HG03039 (cell line): ENCODE results near the gene MAPK1IP1L.
"Not testable (repeated sequence)": the region's sequence is repeated elsewhere in the genome, so short reads cannot be mapped to it uniquely, and the experiment has no call there.

Source experiments
- ATAC-seq: cut with Tn5 transposase; IDR thresholded peaks from one replicate; pipeline ENCODE4 v1.9.1; 2021; ENCODE audit warnings: mild to moderate bottlenecking, moderate library complexity; ENCODE audit not compliant: unreplicated experiment

Gene MAPK1IP1L

DNA sequence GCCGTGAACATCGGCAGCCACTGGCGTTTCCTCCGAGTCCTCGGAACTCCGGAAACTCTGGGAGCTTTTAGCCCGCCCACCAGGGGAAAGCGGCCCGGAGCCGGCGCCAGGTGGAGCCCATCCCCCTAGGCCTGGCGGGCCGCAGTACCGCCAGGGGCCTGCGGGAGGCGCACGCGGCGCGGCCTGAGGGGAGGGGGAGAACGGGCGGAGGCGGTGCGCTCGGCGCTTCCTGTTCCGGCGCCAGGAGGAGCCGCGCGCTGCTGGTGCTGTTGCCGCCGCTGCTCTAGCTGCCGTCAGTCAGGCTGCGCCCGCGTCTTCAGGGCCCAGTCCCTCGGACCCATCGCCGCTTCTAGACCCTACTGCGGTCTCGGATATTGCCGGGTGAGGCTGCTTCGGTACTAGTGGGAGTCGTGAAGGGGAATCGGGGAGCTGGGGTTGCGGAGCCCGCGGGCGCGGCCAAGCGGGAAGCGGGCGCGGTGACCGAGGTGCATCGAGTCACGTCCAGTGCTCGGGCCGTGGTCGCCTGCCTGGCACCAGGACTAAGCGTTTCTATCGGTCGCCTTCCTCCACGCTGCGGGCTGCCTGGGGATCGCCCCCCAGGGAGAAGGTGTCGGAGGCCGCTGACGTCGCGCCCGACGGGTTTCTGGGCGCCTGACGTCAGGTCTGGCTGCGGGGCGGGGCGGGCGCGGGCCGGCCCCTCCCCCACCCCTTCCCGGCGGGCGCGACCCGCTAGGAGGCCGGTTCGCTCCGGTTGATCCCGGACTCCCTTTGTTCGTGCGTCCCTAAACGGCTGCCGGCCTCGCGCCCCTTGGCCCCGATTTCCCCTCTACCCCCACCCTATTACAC is at the start of gene MAPK1IP1L:
MAPK1IP1L (plus strand) TSS at position 225 of the 846 bp plus-strand sequence. CDS start 10,037 bp downstream, outside the sequence.
- ATAC-seq, result peak; percentile 80

DNA sequence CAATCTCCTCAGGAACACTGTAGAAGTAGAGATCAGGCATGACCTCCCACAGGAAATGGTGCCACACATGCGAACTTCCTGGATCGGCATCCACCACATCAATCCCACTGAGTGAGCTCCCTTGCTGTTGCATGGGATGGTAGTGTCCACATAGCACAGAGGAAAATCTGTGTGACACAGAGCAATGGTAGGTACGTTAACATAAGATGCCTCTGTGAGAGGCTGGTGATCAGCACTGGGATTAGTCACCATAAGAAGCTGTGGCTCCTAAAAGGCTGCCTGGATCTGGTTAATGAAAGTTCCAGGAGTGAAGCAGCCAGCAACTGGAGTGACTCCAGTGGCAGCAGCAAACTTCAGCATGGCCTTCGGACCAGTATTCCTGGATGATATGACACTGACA is 46.4 kb upstream of the MAPK1IP1L start:
- no peak for ATAC-seq

GRCh38 chr14:55015006-55015405 is 36.4 kb upstream of the MAPK1IP1L start:
- ATAC-seq, result no peak

DNA sequence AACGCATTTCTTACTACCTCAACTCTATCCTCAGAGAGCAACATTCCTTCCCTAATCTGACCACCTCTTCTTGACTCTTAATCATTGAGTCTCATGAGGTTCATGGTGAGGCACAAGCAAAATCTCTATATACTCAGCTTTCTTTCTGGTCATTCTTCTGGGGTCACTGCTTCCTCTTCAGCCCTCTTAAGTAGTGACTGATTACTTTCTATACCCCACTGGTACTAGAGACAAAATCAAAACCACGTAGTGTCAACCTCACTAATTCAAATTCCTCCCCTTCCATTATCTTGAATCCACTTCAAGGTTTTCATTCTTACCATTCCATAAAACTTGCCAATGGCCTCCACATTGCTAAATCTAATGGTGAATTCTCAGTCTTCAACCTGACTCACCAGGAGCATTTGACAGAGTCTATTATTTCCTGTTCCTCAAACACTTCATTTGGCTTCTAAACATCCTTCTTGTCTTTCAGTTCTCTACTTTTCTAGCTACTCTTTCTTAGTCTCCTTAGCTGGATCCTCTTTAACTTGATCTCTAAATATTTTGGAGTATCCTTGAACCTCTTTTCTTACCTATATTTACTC is 31.4 kb upstream of the MAPK1IP1L start:
- ATAC-seq, result no peak

GRCh38 chr14:55024365-55024764 is 27.1 kb upstream of the MAPK1IP1L start:
- not testable (repeated sequence) for ATAC-seq

- no peak for ATAC-seq
These were observed 25.5 kb upstream of the MAPK1IP1L start for GRCh38 chr14:55025948-55026347.

DNA sequence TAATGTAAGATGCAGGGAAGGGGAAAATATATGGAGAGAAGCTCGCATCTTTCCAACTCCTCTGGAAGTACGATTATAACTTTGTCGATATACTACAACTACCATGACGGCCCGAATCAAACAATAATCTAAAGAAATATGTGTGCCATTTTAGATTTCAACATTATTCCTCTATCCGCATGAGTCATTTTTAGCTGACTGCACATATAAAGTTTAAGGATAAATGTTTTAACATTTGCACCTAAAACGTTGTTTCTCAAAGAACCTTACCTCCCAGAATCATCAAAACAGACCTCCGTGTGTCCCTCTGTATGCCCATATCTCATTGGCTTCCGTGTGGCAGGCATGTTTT is 25.0 kb upstream of the MAPK1IP1L start:
- no peak for ATAC-seq

DNA sequence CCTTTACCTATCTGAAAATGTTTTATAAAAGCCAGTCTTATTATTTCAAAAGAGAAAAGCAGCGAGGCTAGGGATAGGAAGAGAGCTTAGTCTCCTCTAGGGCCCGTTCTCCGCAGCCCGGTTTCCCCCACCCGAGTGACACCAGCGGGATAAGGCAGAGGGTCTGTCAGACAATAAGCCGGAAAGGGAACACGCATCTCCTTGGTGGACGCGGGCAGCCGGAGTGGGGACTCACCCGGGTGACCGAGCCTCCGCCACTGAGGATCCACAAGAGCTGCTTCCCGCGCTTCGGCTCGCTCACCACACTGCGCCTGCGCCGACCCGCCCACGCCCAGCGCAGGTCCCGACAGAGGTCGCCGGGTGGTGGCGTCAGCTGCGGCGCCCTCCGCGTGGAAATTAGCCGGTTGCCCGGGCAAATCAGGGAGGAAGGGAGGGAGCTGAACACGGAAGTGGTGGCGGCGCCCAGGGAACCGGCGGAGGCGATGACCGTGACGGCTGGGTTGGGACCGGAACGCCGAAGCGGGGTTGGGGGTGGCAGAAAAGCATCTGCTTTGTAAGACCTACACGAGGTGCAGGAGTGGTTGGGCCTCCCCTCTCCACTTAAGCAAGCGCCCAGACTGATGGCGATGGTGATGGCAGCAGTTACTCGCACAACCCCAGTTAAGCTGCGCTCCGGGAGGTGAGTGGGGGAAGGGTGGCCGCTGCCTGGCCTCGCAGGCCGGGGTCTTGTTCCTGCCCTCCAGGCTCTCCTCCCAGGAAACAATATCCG is 24.5 kb upstream of the MAPK1IP1L start, which contains the start of the genes SOCS4 and WDHD1:
SOCS4 (plus strand) TSS at position 444 of the 769 bp plus-strand sequence. CDS start 15,806 bp downstream, outside the sequence.
WDHD1 (minus strand) TSS at position 307 of the 769 bp plus-strand sequence. CDS start 312 bp downstream, outside the sequence.
- peak; percentile 87 for ATAC-seq

GRCh38 chr14:55028066-55028465 is 23.4 kb upstream of the MAPK1IP1L start:
- no peak for ATAC-seq

GRCh38 chr14:55028476-55028875 is 23.0 kb upstream of the MAPK1IP1L start:
- no peak for ATAC-seq

DNA sequence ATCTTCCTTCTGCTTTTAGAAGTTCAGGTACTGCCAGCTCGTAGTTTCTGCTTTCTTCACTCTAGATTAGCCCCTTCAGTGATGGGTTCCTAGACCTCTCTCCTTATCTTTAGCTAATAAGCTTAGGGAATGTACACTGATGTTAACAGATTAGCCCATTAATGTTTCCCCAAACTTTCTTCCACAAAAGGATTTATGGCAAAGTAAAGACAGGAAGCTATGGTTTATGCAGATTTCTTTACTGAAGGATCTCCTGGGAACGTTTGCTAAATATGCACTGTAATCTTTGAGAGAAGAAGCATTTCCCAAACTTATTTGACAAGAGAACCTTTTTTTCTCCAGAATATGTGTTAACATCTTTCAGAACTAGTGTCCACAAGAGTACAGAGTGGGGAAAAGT is 20.3 kb upstream of the MAPK1IP1L start:
- no peak for ATAC-seq

DNA sequence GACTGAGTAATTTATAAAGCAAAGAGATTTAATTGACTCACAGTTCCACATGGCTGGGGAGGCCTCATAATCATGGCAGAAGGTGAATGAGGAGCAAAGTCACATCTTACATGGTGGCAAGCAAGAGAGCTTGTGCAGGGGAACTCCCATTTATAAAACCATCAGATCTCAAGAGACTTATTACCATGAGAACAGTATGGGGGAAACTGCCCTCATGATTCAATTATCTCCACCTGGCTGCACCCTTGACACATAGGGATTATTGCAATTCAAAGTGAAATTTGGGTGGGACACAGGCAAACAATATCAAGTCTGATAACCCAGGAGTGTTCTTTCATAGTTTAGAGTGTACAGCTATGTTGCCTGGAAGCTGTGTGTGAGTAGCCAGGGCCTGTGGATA is 13.5 kb upstream of the MAPK1IP1L start:
- ATAC-seq, result not testable (repeated sequence)

- no peak for ATAC-seq
These were observed 12.7 kb upstream of the MAPK1IP1L start for GRCh38 chr14:55038708-55039107.

- ATAC-seq, result no peak
These were observed 7.9 kb upstream of the MAPK1IP1L start for GRCh38 chr14:55043528-55043927.

GRCh38 chr14:55045087-55045486 is 6.4 kb upstream of the MAPK1IP1L start:
- no peak for ATAC-seq

DNA sequence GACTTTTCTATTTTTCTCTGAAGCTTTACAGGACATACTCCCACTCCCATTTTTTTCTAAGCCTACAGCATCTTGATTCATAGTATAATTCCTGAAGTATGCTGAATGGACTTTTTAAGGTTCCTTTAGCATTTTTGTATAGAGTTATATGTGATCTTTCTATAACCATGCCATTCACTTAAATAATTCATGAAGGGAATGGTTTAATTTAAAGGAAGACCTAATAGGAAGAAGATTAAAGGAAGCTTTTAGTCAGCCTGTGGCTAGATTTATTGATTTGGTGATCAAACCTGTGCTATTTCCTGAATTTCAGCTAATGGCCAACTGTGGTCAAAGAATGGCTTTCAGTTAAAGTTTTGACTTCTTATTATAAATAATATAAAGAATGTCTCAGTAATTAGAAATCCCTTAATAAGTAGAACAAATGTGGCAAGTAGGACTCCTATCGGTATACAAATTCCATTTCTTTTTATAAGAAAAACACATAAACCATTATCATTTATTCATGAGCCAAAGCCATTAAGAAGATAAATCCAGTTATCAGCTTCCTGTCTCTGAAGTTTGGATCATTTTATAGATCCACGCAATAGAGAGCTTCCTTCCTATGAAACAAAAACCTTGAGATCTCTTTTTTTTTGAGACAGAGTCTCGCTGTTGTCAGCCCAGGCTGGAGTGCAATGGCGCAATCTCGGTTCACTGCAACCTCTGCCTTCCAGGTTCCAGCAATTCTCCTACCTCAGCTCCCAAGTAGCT is 4.0 kb upstream of the MAPK1IP1L start:
- no peak for ATAC-seq

GRCh38 chr14:55048900-55049436 is 2.5 kb upstream of the MAPK1IP1L start:
- no peak for ATAC-seq

DNA sequence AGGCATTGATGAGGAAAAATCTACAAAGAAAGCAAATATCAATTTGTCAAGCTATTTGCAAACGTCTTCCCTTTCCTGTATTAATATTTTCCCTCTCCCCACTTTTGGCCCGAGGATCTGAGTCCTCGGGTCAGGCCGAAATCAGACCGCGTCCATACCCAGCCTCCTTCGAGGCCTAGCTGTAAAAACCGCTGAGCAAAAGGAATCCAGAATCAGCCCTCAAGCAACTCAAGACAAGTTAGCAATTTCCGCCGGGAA is 353 bp upstream of the MAPK1IP1L start:
- ATAC-seq, result no peak

DNA sequence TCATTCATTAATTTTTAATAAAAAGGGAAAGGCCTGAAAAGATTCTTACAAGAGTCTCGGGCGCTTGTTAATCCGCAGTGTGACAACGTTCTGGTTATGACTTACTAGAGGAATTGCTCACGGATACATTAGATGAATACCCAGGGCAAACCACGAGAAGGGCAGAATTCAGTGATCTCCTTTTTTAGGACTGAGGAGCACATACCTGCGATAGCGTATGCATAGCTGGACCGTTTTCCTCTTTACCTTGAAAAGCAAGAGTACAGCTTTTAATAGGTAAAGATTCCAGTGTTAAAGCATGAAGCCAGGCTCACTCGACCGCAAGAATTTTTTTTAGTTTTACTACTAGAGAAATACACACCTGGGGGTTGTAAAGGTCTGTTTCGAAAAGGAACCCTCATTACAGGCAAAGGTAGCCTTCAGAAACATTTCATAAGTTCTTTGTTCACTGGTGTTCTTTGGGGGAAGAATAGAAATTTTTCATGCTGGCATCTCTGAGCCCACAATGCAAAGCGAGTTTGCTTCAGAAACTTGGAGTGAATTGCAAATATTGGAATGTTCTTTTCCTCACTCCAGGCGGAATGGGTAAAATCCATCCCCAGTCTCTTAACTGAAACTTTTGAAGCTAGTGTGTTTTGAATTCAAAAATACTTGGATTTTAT is 953 bp downstream of the MAPK1IP1L start:
- ATAC-seq, result peak; percentile 14

GRCh38 chr14:55053018-55053417 is 1.6 kb downstream of the MAPK1IP1L start:
- ATAC-seq, result no peak
